Measurements from ENCODE around the gene KRTAP2-1.
"Not testable (repeated sequence)": the region's sequence is repeated elsewhere in the genome, so short reads cannot be mapped to it uniquely, and the experiment has no call there.

- TF ChIP-seq EZH2phosphoT487 (IDR thresholded peaks at IDR 0.05; ENCODE audit: borderline replicate concordance, low read depth, low read length); CTCF (conservative IDR thresholded peaks at IDR 0.05; ENCODE audit: low read length): not testable (repeated sequence)
Measured at GRCh38 chr17:41084100-41084856, 37.2 kb upstream of the KRTAP2-1 start, which contains the start of gene KRTAP4-7.
